GM21723 (cell line): ENCODE results near the gene SUB1.
"Not testable (repeated sequence)": the region's sequence is repeated elsewhere in the genome, so short reads cannot be mapped to it uniquely, and the experiment has no call there.

Experiments used
- ATAC-seq: cut with Tn5 transposase; IDR thresholded peaks from one replicate; pipeline ENCODE4 v1.9.1; 2021; ENCODE audit warnings: mild to moderate bottlenecking, moderate library complexity; ENCODE audit not compliant: unreplicated experiment

Gene SUB1

GRCh38 chr5:32598260-32598937 is 13.0 kb downstream of the SUB1 start:
- ATAC-seq, result no peak

GRCh38 chr5:32598997-32599549 is 13.7 kb downstream of the SUB1 start:
- ATAC-seq, result no peak

GRCh38 chr5:32600054-32600622 is 14.8 kb downstream of the SUB1 start:
- ATAC-seq, result no peak

GRCh38 chr5:32601623-32602295 is 16.4 kb downstream of the SUB1 start:
- ATAC-seq, result no peak

- ATAC-seq, result no peak
These were observed 17.5 kb downstream of the SUB1 start for GRCh38 chr5:32602906-32603305.

- no peak for ATAC-seq
These were observed 19.7 kb downstream of the SUB1 start for GRCh38 chr5:32604800-32605765.

- no peak for ATAC-seq
These were observed 20.4 kb downstream of the SUB1 start for GRCh38 chr5:32605766-32606152.

GRCh38 chr5:32612134-32612888 is 27.0 kb downstream of the SUB1 start:
- no peak for ATAC-seq

GRCh38 chr5:32613050-32613672 is 27.8 kb downstream of the SUB1 start:
- ATAC-seq, result peak; percentile 78

GRCh38 chr5:32615236-32615635 is 29.9 kb downstream of the SUB1 start:
- ATAC-seq, result no peak

- ATAC-seq, result no peak
These were observed 33.6 kb downstream of the SUB1 start for GRCh38 chr5:32618962-32619361.

- no peak for ATAC-seq
These were observed 35.9 kb downstream of the SUB1 start for GRCh38 chr5:32621256-32621655.

GRCh38 chr5:32625106-32625505 is 39.7 kb downstream of the SUB1 start:
- ATAC-seq, result no peak

GRCh38 chr5:32625547-32625946 is 40.2 kb downstream of the SUB1 start:
- no peak for ATAC-seq

GRCh38 chr5:32627219-32627870 is 42.0 kb downstream of the SUB1 start:
- ATAC-seq, result no peak

GRCh38 chr5:32628049-32628844 is 42.9 kb downstream of the SUB1 start:
- no peak for ATAC-seq

GRCh38 chr5:32630867-32631491 is 45.6 kb downstream of the SUB1 start:
- ATAC-seq, result no peak

GRCh38 chr5:32633017-32633416 is 47.7 kb downstream of the SUB1 start:
- not testable (repeated sequence) for ATAC-seq
